Lower lobe of right lung (tissue), 2 donors: Measurements from ENCODE around the gene GNB1. TPM values are rescaled to one million over a fixed set of nuclear protein-coding genes. Genes with fewer than 3 reads are reported as not detected.

ENCODE experiments used
- ATAC-seq, 2 donors: fragments of 200-7000 bp; cut with Tn5 transposase; one replicate each; pipeline ENCODE4 v1.9.1; 2020 to 2022; ENCODE audit warnings: mild to moderate bottlenecking in 2 of 2, moderate library complexity in 2 of 2
- DNase-seq: peaks from one replicate; pipeline ENCODE4 v3.0.0-alpha.2; 2020
- H3K27ac ChIP-seq: fragments of 200-600 bp; one replicate; pipeline ENCODE4 v1.8.0; 2022
- H3K27me3 ChIP-seq: fragments of 200-600 bp; one replicate; pipeline ENCODE4 v1.8.0; 2022; ENCODE audit warnings: low read depth
- H3K36me3 ChIP-seq: fragments of 200-600 bp; one replicate; pipeline ENCODE4 v1.8.0; 2022; ENCODE audit warnings: mild to moderate bottlenecking
- H3K4me1 ChIP-seq: fragments of 200-600 bp; one replicate; pipeline ENCODE4 v1.8.0; 2022
- H3K4me3 ChIP-seq: fragments of 200-600 bp; one replicate; pipeline ENCODE4 v1.8.0; 2022; ENCODE audit warnings: mild to moderate bottlenecking
- H3K9me3 ChIP-seq: fragments of 200-600 bp; one replicate; pipeline ENCODE4 v1.8.0; 2022
- intact Hi-C: fragments of 100-400 bp; cut with DNase I; formaldehyde crosslinking; loops from one replicate; pipeline ENCODE4 v1.11.0; 2022
- total RNA-seq: library from RNA; stranded (reverse); fragmentation: NEBNext Ultra II Directional; extraction: Animal tissue kit (Norgen Biotek cat#: 25700); gene quantifications from one replicate; pipeline ENCODE4 v1.2.1, GENCODE V29; 2021
- TF ChIP-seq, protein P1 (sequence below): fragments of 200-600 bp; IDR thresholded peaks from one replicate; pipeline ENCODE4 v1.8.0; 2022; ENCODE audit warnings: antibody characterized with exemption, mild to moderate bottlenecking
- donor health status: DM: no; HTN: yes; CAD: no; lungs with severe emphysema.

GNB1 gene
- total RNA-seq, 1 donor from 2014 or later: 341 TPM

DNA sequence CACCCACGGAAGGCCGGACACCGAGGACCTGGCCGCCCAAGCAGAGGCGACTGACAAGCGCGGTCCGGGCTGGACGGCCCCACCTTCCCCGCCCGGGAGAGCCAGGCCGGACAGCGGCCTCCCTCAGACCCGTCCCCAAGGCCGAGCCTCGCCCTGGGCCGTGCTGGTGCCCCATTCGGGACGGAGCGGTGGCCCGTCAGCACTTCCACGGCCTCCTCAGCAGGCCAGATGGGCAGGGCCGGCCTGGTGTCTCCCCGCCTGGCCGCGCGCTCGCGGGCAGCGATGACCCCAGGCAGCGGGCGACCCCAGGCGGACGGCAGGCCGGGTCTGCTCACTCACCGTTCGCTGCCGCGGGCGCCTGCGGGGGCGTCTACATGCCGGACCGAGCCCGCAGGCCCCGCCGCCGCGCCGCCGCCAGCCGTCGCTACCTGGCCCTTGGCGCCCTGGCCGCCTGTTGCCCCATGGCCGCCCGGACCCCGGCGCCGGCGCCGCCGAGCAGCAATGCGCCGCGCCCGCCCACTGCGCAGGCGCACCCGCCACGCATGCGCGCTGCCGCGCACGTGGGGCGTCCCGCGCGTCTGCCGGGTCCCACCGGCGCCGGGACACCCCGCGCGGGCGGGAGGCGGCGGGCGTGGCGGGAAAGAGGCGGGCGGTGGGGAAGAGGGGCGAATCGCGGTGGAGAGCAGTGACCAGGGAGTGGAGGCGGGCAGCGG, 112.8 kb downstream of the GNB1 start, which contains the start of gene NADK:
TSS of gene NADK (minus strand) at position 521 of the 713 bp plus-strand sequence. CDS start 13,064 bp downstream, outside the sequence.
- TF ChIP-seq, protein P1, sequence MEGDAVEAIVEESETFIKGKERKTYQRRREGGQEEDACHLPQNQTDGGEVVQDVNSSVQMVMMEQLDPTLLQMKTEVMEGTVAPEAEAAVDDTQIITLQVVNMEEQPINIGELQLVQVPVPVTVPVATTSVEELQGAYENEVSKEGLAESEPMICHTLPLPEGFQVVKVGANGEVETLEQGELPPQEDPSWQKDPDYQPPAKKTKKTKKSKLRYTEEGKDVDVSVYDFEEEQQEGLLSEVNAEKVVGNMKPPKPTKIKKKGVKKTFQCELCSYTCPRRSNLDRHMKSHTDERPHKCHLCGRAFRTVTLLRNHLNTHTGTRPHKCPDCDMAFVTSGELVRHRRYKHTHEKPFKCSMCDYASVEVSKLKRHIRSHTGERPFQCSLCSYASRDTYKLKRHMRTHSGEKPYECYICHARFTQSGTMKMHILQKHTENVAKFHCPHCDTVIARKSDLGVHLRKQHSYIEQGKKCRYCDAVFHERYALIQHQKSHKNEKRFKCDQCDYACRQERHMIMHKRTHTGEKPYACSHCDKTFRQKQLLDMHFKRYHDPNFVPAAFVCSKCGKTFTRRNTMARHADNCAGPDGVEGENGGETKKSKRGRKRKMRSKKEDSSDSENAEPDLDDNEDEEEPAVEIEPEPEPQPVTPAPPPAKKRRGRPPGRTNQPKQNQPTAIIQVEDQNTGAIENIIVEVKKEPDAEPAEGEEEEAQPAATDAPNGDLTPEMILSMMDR: no peak
- H3K27ac ChIP-seq: peak within 1 kb of the TSS; percentile 89
- H3K27me3 ChIP-seq: no peaks in the 10 kb centered on the region
- intact Hi-C loops: no loop called here
- no peaks in the 10 kb centered on the region for H3K36me3 ChIP-seq
- no peaks in the 10 kb centered on the region for H3K9me3 ChIP-seq
- H3K4me1 ChIP-seq: peaks cover 81% of the 10 kb centered on the region
- H3K4me3 ChIP-seq: peak within 1 kb of the TSS; percentile 87
- ATAC-seq (peak; percentile 67 to 71), DNase-seq (peak; percentile 78)

DNA sequence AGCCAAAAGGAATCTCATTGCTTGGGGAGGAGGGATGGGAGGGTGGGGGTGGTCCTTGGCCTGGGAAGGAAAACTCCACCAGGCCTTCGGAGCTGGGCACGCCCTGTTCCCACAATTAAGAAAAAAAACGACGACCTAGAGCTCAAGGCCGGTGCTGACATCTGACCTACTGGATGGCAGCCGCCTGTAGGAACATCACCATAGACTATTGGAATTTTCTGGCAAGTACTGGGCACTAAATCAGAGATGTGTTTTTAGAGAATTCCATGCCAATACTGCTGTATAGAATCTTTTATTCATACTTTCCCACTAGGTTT, 113.3 kb downstream of the GNB1 start:
- ATAC-seq: no peak
- Histone ChIP-seq H3K27me3 (no peaks in the 10 kb centered on the region), H3K36me3 (peaks cover 3% of the 10 kb centered on the region), H3K9me3 (no peaks in the 10 kb centered on the region), H3K27ac (peak overlapping the region; percentile 89), H3K4me3 (peak overlapping the region; percentile 87), H3K4me1 (peaks cover 75% of the 10 kb centered on the region)
- TF ChIP-seq, protein P1: no peak
- intact Hi-C loops: no loop called here
- no peak for DNase-seq

DNA sequence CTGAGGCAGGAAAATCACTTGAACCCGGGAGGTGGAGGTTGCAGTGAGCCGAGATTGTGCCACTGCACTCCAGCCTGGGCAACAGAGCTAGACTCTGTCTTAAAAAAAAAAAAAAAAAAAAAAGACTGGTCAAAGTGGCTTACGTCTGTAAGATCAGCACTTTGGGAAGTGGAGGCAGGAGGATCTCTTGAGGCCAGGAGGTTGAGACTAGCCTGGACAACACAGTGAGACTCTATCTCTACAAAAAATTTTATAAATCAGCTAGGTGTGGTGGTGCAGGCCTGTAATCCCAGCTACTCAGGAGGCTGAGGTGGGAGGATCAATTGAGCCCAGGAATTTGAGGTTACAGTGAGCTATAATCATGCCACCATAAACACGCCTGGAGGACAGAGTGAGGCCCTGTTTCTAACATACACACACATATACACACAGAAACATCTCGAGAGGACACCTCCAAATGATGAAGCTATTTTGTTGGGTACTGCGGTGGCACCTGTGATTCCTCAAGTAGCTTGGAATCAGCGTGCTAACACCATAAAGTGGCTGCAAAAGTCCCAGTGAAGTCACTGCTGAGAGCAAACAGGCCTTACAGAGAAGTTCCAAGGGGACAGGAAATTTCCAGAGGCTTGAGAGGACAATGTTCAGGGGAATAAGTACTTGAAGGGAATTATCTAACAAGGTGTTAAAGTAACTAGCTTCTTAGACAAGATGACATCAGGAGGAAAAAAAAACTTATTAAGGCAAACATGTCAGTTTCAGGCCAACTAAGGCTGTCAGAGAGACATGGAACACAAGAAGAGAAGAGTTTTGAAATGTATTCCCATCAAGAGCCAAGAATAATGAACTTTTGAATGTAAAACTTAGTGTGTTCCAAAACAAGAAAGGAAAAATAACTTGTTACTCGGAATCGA, 114.0 kb downstream of the GNB1 start:
- Histone ChIP-seq H3K4me1 (peaks cover 69% of the 10 kb centered on the region), H3K9me3 (no peaks in the 10 kb centered on the region), H3K27me3 (no peaks in the 10 kb centered on the region), H3K27ac (peak overlapping the region; percentile 89), H3K36me3 (peaks cover 9% of the 10 kb centered on the region), H3K4me3 (peak overlapping the region; percentile 87)
- ATAC-seq: no peak
- intact Hi-C loops: no loop called here
- TF ChIP-seq, protein P1: no peak
- DNase-seq: peak; percentile 2

DNA sequence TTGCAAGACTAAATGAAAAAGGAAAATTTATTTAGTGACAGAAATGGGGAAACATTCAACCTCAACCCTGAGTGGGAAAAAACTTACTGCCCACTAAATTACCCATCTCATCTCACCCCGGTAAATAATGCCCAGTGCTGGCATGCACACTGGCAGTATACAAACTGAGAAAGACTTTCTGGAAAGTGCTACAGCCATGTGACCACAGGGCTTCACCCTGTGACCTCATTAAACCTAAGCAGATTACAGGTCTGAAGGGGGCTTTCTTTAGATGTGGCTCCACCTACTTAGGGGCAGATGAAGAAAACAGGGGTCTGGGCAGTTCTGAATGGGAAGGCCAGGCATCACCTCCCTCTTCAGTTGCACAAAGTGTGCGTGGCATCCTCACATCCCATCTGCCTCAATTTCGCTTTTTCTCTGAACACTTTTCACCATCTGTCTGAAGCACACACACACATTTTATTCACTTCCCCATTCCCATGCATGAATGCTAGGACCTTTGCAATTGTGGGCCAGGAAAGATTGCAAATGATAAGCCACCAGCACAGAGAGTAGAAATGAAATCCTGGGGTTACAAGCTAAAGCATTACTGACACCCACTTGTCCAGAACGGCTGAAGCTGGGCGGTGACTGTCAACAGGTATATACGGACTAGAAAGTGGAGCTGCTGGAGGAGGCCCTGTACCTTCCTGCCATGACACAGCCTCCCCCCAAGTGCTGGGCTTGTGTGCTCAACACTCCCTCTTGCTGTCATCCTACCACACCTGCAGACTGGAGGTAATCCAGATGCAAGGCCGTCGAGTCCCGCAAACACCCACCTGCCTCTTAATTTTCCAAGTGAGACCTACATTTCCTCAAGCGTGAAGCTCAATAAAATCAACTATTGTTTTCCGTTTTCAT, 115.3 kb downstream of the GNB1 start:
- intact Hi-C loops: no loop called here
- no peaks in the 10 kb centered on the region for H3K27me3 ChIP-seq
- ATAC-seq: no peak
- peak overlapping the region; percentile 0 for H3K4me3 ChIP-seq
- H3K9me3 ChIP-seq: peaks cover 3% of the 10 kb centered on the region
- peak; percentile 48 for DNase-seq
- H3K4me1 ChIP-seq: peaks cover 56% of the 10 kb centered on the region
- peaks cover 18% of the 10 kb centered on the region for H3K36me3 ChIP-seq
- TF ChIP-seq, protein P1: no peak
- peak overlapping the region; percentile 89 for H3K27ac ChIP-seq

DNA sequence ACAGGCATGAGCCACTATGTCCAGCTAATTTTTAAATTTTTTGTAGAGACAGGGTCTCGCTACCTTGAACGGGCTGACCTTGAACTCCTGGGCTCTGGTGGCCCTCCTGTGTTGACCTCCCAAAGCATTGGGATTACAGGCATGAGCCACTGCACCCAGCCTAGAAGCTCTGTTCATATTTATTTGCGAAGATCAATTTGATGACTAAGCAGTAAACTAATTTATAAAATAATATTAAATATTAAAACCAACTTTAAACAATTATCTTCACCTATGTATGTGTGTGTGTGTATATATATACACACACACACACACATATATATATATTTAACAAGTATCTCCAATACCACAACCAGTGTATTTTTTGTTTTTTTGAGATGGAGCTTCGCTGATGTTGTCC, 117.0 kb downstream of the GNB1 start:
- intact Hi-C loops: no loop called here
- no peak for ATAC-seq
- TF ChIP-seq, protein P1: no peak
- H3K4me3 ChIP-seq: no peak overlapping the region
- DNase-seq: no peak
- peaks cover 3% of the 10 kb centered on the region for H3K9me3 ChIP-seq
- peaks cover 39% of the 10 kb centered on the region for H3K4me1 ChIP-seq
- H3K36me3 ChIP-seq: peaks cover 18% of the 10 kb centered on the region
- H3K27ac ChIP-seq: no peak overlapping the region
- H3K27me3 ChIP-seq: no peaks in the 10 kb centered on the region
